Fibroblast of pulmonary artery (primary cell): ENCODE results near the gene PAX2.

Source experiments
- DNase-seq: peaks from one replicate; pipeline ENCODE4 v3.0.0-alpha.2; 2010; ENCODE audit warnings: low read depth
- H3K4me3 ChIP-seq: replicated peaks from 2 replicates; pipeline ENCODE4 v1.5.1; 2011; ENCODE audit warnings: low read depth, mild to moderate bottlenecking, control low read depth, low read length, moderate library complexity
- TF ChIP-seq, protein P1 (sequence below): IDR thresholded peaks from 2 replicates; pipeline ENCODE4 v1.5.1; 2011; ENCODE audit warnings: mild to moderate bottlenecking, control low read depth, low read length, inconsistent platforms; ENCODE audit errors: missing control alignments

Gene PAX2

GRCh38 chr10:100817268-100817839 lies 72.0 kb downstream of the PAX2 start:
- no peak for DNase-seq
- H3K4me3 ChIP-seq, result no peak overlapping the region
- TF ChIP-seq, protein P1, sequence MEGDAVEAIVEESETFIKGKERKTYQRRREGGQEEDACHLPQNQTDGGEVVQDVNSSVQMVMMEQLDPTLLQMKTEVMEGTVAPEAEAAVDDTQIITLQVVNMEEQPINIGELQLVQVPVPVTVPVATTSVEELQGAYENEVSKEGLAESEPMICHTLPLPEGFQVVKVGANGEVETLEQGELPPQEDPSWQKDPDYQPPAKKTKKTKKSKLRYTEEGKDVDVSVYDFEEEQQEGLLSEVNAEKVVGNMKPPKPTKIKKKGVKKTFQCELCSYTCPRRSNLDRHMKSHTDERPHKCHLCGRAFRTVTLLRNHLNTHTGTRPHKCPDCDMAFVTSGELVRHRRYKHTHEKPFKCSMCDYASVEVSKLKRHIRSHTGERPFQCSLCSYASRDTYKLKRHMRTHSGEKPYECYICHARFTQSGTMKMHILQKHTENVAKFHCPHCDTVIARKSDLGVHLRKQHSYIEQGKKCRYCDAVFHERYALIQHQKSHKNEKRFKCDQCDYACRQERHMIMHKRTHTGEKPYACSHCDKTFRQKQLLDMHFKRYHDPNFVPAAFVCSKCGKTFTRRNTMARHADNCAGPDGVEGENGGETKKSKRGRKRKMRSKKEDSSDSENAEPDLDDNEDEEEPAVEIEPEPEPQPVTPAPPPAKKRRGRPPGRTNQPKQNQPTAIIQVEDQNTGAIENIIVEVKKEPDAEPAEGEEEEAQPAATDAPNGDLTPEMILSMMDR, result no peak

DNA sequence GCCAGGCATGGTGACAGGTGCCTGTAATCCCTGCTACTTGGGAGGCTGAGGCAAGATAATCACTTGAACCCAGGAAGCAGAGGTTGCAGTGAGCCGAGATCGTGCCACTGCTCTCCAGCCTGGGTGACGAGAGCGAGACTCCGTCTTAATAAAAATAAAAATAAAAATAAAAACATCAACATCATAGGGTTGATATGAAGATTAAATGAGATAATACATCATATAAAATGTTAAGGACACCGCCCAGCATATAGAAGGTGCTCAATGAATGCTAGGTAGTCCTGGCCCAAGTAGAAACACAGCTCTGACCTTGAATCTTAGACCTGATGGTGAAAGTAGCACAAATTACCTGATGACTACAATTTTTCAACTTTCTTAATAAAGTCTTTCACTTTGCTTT lies 74.0 kb downstream of the PAX2 start:
- no peak overlapping the region for H3K4me3 ChIP-seq
- no peak for DNase-seq
- TF ChIP-seq, protein P1, result no peak

- H3K4me3 ChIP-seq, result no peak overlapping the region
- DNase-seq, result no peak
- TF ChIP-seq, protein P1, result no peak
These were observed 77.8 kb downstream of the PAX2 start for GRCh38 chr10:100823194-100823593.

- TF ChIP-seq, protein P1, result no peak
- DNase-seq, result no peak
- H3K4me3 ChIP-seq, result no peak overlapping the region
These were observed 79.5 kb downstream of the PAX2 start for GRCh38 chr10:100824886-100825285.

GRCh38 chr10:100825325-100825875 lies 80.0 kb downstream of the PAX2 start:
- H3K4me3 ChIP-seq, result no peak overlapping the region
- DNase-seq, result no peak
- TF ChIP-seq, protein P1, result no peak

DNA sequence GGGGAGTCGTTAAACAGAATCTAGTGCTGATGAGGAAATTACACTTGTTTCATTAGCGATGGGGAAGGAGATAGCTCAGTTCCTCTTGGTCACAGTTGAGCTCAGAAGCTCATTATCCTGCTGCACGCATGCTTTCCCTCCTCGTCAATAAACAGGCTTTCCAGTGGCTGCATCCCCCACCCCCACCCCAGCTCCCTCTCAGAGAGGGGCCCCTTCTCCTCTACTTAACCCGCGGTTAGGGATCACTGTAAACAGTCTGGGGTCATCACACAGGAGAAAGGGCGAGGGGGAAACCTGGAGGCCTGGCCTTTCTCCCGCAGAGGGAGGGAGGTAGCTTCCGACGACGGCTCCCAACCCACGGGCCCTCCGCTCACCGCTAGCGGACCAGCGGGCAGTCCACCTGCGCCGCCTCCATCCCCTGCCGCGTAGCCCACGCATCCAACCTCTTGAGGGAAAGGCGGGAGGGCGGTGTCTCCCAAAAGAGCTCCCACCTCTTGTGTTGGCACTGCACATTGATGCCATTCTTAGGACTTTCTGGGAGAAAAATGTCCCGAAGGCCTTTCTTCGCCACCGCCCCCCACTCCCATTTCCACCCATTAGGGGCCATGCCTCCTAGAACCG lies 80.8 kb downstream of the PAX2 start:
- no peak overlapping the region for H3K4me3 ChIP-seq
- TF ChIP-seq, protein P1, result no peak
- DNase-seq, result no peak

DNA sequence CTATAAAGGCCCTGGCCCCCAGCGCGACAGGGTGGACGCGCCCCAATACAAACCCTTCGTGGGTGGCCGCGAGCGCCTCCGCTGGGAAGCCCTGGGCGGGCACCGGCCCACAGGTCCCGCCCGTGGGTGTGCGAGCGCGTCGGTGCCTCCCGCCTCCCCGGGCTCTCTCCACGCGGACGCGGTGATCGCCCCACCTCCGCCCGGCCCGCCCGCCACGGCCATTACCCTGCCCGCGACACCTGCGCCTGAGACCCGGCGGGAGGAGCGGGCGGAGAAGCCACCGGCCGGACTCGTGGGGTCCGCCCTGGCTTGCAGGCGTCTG lies 81.2 kb downstream of the PAX2 start:
- no peak overlapping the region for H3K4me3 ChIP-seq
- no peak for DNase-seq
- TF ChIP-seq, protein P1, result no peak
